ENCODE measurements around the gene SLC6A12.

DNA sequence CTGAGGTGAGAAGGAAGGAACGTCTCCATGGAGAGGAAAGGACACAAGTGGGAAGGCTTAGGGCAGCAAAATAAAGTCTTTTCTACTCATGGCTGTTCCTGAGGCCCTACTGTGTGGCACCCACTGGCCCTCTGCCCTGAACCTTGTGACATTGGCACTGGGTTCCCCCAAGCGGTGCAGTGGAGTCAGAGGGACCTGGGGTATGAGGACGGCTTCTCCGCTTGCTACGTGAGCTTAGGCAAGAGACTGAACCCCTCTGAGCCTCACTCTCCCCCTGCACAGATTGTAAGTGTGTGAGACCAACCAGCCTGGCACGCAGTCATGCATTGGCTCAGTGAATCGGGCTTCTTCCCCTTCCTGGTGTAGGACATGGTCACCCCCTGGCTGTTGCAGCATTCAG, 19.7 kb downstream of the SLC6A12 start:
- TF ChIP-seq, protein P1, sequence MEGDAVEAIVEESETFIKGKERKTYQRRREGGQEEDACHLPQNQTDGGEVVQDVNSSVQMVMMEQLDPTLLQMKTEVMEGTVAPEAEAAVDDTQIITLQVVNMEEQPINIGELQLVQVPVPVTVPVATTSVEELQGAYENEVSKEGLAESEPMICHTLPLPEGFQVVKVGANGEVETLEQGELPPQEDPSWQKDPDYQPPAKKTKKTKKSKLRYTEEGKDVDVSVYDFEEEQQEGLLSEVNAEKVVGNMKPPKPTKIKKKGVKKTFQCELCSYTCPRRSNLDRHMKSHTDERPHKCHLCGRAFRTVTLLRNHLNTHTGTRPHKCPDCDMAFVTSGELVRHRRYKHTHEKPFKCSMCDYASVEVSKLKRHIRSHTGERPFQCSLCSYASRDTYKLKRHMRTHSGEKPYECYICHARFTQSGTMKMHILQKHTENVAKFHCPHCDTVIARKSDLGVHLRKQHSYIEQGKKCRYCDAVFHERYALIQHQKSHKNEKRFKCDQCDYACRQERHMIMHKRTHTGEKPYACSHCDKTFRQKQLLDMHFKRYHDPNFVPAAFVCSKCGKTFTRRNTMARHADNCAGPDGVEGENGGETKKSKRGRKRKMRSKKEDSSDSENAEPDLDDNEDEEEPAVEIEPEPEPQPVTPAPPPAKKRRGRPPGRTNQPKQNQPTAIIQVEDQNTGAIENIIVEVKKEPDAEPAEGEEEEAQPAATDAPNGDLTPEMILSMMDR (IDR thresholded peaks at IDR 0.05), result no peak
- no peak for TF ChIP-seq EP300 (IDR thresholded peaks at IDR 0.05)

Data from esophagus muscularis mucosa (tissue), 3 donors.